Mesenchymal stem cell (in vitro differentiated cells and primary cell): ENCODE measurements around the gene PCYT2. TPM values are rescaled to one million over a fixed set of nuclear protein-coding genes. Genes with fewer than 3 reads are reported as not detected.

ENCODE experiments used
- DNase-seq: peaks from one replicate; pipeline ENCODE4 v3.0.0-alpha.2; 2013
- H2AFZ ChIP-seq: one replicate; pipeline ENCODE4 v1.6.1; 2013; ENCODE audit warnings: low read depth, mild to moderate bottlenecking, control low read depth, inconsistent platforms, low read length, moderate library complexity
- H2AK5ac ChIP-seq: 2 replicates; pipeline ENCODE4 v1.6.1; 2013; ENCODE audit warnings: low read length, moderate library complexity, mild to moderate bottlenecking, inconsistent platforms; ENCODE audit not compliant: severe bottlenecking
- H2BK120ac ChIP-seq: one replicate; pipeline ENCODE4 v1.6.1; 2013; ENCODE audit warnings: low read depth, mild to moderate bottlenecking, inconsistent platforms, low read length, moderate library complexity
- H2BK12ac ChIP-seq, 2 experiments: one replicate each; pipeline ENCODE4 v1.6.1; 2013; ENCODE audit warnings: inconsistent platforms in 2 of 2, low read length in 2 of 2, mild to moderate bottlenecking in 2 of 2, moderate library complexity in 2 of 2, control low read depth in 1 of 2
- H2BK15ac ChIP-seq: one replicate; pipeline ENCODE4 v1.6.1; 2013; ENCODE audit warnings: mild to moderate bottlenecking, low read depth, inconsistent platforms; ENCODE audit not compliant: poor library complexity, severe bottlenecking
- H2BK5ac ChIP-seq: 2 replicates; pipeline ENCODE4 v1.6.1; 2013; ENCODE audit warnings: low read depth, mild to moderate bottlenecking, low read length, control low read depth, inconsistent platforms; ENCODE audit not compliant: poor library complexity, severe bottlenecking
- H3K14ac ChIP-seq, 2 experiments: one replicate each; pipeline ENCODE4 v1.6.1; 2013; ENCODE audit warnings: inconsistent platforms in 2 of 2, low read length in 2 of 2, control low read depth in 1 of 2, mild to moderate bottlenecking in 1 of 2, moderate library complexity in 1 of 2
- H3K18ac ChIP-seq, 2 experiments: one replicate each; pipeline ENCODE4 v1.6.1; 2013; ENCODE audit warnings: inconsistent platforms in 2 of 2, low read length in 2 of 2, control low read depth in 1 of 2, low read depth in 1 of 2, mild to moderate bottlenecking in 1 of 2
- H3K23ac ChIP-seq, 2 experiments: one replicate each; pipeline ENCODE4 v1.6.1; 2013; ENCODE audit warnings: inconsistent platforms in 2 of 2, low read length in 2 of 2, mild to moderate bottlenecking in 2 of 2, moderate library complexity in 2 of 2, control low read depth in 1 of 2
- H3K27ac ChIP-seq: 2 replicates; pipeline ENCODE4 v1.5.1; 2013; ENCODE audit warnings: mild to moderate bottlenecking, moderate library complexity, low read length, control low read depth, inconsistent platforms; ENCODE audit not compliant: poor library complexity, severe bottlenecking
- H3K27me3 ChIP-seq, 2 experiments: 2 replicates each; pipeline versions ENCODE4 v1.6.1 to v1.7.0; 2013; ENCODE audit warnings: low read length in 2 of 2, mild to moderate bottlenecking in 2 of 2, moderate library complexity in 2 of 2, control low read depth in 1 of 2, inconsistent platforms in 1 of 2; ENCODE audit not compliant: control insufficient read depth in 1 of 2, insufficient read depth in 1 of 2
- H3K36me3 ChIP-seq, 2 experiments: 2 replicates each; pipeline versions ENCODE4 v1.6.1 to v1.7.0; 2013; ENCODE audit warnings: low read length in 2 of 2, control low read depth in 1 of 2, inconsistent platforms in 1 of 2, low read depth in 1 of 2, mild to moderate bottlenecking in 1 of 2; ENCODE audit not compliant: insufficient read depth in 2 of 2, control insufficient read depth in 1 of 2
- H3K4ac ChIP-seq, 2 experiments: one replicate each; pipeline ENCODE4 v1.6.1; 2013; ENCODE audit warnings: inconsistent platforms in 2 of 2, low read length in 2 of 2, mild to moderate bottlenecking in 2 of 2, moderate library complexity in 2 of 2, control low read depth in 1 of 2, low read depth in 1 of 2
- H3K4me1 ChIP-seq: 2 replicates; pipeline ENCODE4 v1.6.1; 2013; ENCODE audit warnings: low read depth, low read length, control low read depth; ENCODE audit not compliant: control insufficient read depth, insufficient read depth
- H3K4me2 ChIP-seq: 2 replicates; pipeline ENCODE4 v1.6.1; 2013; ENCODE audit warnings: low read length, mild to moderate bottlenecking, inconsistent platforms; ENCODE audit not compliant: poor library complexity, severe bottlenecking
- H3K4me3 ChIP-seq, 2 experiments: 2 replicates each; pipeline versions ENCODE4 v1.5.1 to v1.7.0; 2013; ENCODE audit warnings: low read length in 2 of 2, mild to moderate bottlenecking in 2 of 2, control low read depth in 1 of 2, low read depth in 1 of 2; ENCODE audit not compliant: insufficient read depth in 1 of 2
- H3K79me1 ChIP-seq: replicated peaks from 2 replicates; pipeline ENCODE4 v1.6.1; 2013; ENCODE audit warnings: mild to moderate bottlenecking, control low read depth, low read length, inconsistent platforms; ENCODE audit not compliant: poor library complexity, severe bottlenecking
- H3K9ac ChIP-seq: 2 replicates; pipeline ENCODE4 v1.7.0; 2013; ENCODE audit warnings: mild to moderate bottlenecking, low read length, moderate library complexity
- H3K9me3 ChIP-seq: 2 replicates; pipeline ENCODE4 v1.7.0; 2013; ENCODE audit warnings: mild to moderate bottlenecking, low read length; ENCODE audit not compliant: control insufficient read depth
- H4K8ac ChIP-seq: one replicate; pipeline ENCODE4 v1.6.1; 2013; ENCODE audit warnings: inconsistent platforms, mild to moderate bottlenecking, low read length, moderate library complexity
- H4K91ac ChIP-seq: one replicate; pipeline ENCODE4 v1.6.1; 2013; ENCODE audit warnings: mild to moderate bottlenecking, low read length, inconsistent platforms
- WGBS: methylation state at CpG from one replicate; pipeline ENCODE4 v1.1.7; 2013; ENCODE audit warnings: mixed read lengths; 5-methylcytosine and 5-hydroxymethylcytosine counted together
- polyA plus RNA-seq, 2 experiments: library from polyadenylated mRNA; stranded (reverse); fragments of 200-250 nt; gene quantifications; one replicate each; pipeline ENCODE4 v1.2.3, GENCODE V29; 2013

The PCYT2 gene
- polyA plus RNA-seq (2013, experiment 1 of 2): 50.1 TPM
- polyA plus RNA-seq (2013, experiment 2 of 2): 48.6 TPM

DNA sequence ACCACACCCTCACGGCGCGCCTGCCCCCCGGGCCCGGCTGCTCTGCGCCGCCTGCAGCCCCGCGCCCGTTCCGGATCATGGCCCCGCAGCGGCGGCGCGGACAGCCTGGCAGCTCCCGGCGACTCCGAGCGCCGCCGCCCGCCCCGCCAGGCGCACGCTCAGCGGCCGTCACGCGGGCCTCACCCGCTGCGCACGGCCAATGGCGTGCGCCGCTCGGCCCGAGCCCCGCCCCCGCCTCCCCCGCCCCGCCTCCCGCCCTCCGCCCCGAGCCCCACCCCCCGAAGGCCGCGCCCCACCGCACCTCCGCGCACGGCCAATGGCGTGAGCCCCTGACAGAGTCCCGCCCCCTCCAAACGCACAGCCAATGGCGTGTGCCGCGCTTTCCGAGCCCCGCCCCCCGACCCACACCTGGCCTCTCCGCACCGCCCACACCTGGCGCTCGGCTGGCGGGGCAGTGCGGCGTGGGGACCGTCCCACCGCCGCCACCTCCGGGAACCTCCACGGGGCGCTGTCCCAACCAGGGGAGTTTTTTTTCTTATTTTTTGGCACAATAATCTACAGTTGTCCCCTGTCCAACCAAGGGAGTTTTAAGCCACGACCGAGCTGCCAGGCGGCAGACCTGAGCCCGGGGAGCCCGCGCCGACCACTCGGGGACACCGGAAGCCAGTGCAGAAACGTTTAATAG, at the start of gene PCYT2:
Gene PCYT2, minus strand, starts transcription at position 123 of the 685 bp plus-strand sequence. Its CDS starts 44 bp downstream, at position 79.
- peak within 1 kb of the TSS in 1 of 2 experiments; percentile 81 for H3K14ac ChIP-seq
- no peaks in the 10 kb centered on the region for H3K27me3 ChIP-seq
- H3K9ac ChIP-seq: peak within 1 kb of the TSS; percentile 89
- peak within 1 kb of the TSS; percentile 7 for H4K91ac ChIP-seq
- peak within 1 kb of the TSS; percentile 94 for H3K4me2 ChIP-seq
- H3K27ac ChIP-seq: no peak within 1 kb of the TSS
- H3K79me1 ChIP-seq: peaks cover 40% of the 10 kb centered on the region
- H3K23ac ChIP-seq: peak within 1 kb of the TSS in 1 of 2 experiments; percentile 94
- H2AK5ac ChIP-seq: no peak within 1 kb of the TSS
- no peak within 1 kb of the TSS for H2BK15ac ChIP-seq
- H3K9me3 ChIP-seq: no peaks in the 10 kb centered on the region
- 25% methylated on average over 29 of the region's 84 CpGs for WGBS
- peak within 1 kb of the TSS; percentile 75 to 89 for H3K4me3 ChIP-seq
- H2BK120ac ChIP-seq: no peak within 1 kb of the TSS
- no peak within 1 kb of the TSS for H4K8ac ChIP-seq
- no peak within 1 kb of the TSS for H2BK5ac ChIP-seq
- DNase-seq: peak; percentile 84
- H3K4ac ChIP-seq: peak within 1 kb of the TSS; percentile 15 to 61
- peak within 1 kb of the TSS in 1 of 2 experiments; percentile 19 for H2BK12ac ChIP-seq
- peak within 1 kb of the TSS; percentile 21 for H2AFZ ChIP-seq
- H3K4me1 ChIP-seq: peaks cover 18% of the 10 kb centered on the region
- H3K18ac ChIP-seq: peak within 1 kb of the TSS; percentile 57 to 76
- peaks cover 62 to 73% of the 10 kb centered on the region in 2 experiments for H3K36me3 ChIP-seq

- Histone ChIP-seq H4K8ac (peak overlapping the region; percentile 64), H3K36me3 (no peaks in the 10 kb centered on the region), H3K79me1 (no peaks in the 10 kb centered on the region), H3K4me2 (peak overlapping the region; percentile 91), H3K9ac (no peak overlapping the region), H3K4ac (no peak overlapping the region), H2AK5ac (no peak overlapping the region), H2BK12ac (peak overlapping the region in 1 of 2 experiments; percentile 47), H4K91ac (no peak overlapping the region), H3K4me3 (peak overlapping the region in 1 of 2 experiments; percentile 52), H2BK15ac (no peak overlapping the region), H3K27me3 (peaks cover 41 to 79% of the 10 kb centered on the region in 2 experiments), H3K9me3 (no peaks in the 10 kb centered on the region), H3K14ac (no peak overlapping the region), H2BK120ac (no peak overlapping the region), H2AFZ (no peak overlapping the region), H3K27ac (no peak overlapping the region), H3K18ac (peak overlapping the region in 1 of 2 experiments; percentile 41), H3K4me1 (peaks cover 28% of the 10 kb centered on the region), H2BK5ac (no peak overlapping the region), H3K23ac (peak overlapping the region in 1 of 2 experiments; percentile 17)
- DNase-seq: no peak
- WGBS: 8% methylated on average over 75 of the region's 98 CpGs
Measured at GRCh38 chr17:81960130-81960958, 49.1 kb upstream of the PCYT2 start.

GRCh38 chr17:81959362-81960129, 48.3 kb upstream of the PCYT2 start:
- no peak overlapping the region for H3K9ac ChIP-seq
- 9% methylated on average over 52 of the region's 112 CpGs for WGBS

More at GRCh38 chr17:81959362-81960129, 48.3 kb upstream of the PCYT2 start:
- H3K79me1 ChIP-seq: no peaks in the 10 kb centered on the region
- peak; percentile 49 for DNase-seq
- H2AK5ac ChIP-seq: no peak overlapping the region
- no peak overlapping the region for H2BK120ac ChIP-seq
- H3K9me3 ChIP-seq: no peaks in the 10 kb centered on the region
- no peak overlapping the region for H2BK15ac ChIP-seq
- H2AFZ ChIP-seq: no peak overlapping the region
- H3K4me3 ChIP-seq: peak overlapping the region in 1 of 2 experiments; percentile 52
- H2BK5ac ChIP-seq: no peak overlapping the region
- H3K4me1 ChIP-seq: peaks cover 30% of the 10 kb centered on the region
- no peak overlapping the region for H4K8ac ChIP-seq
- no peak overlapping the region for H3K14ac ChIP-seq
- no peak overlapping the region for H3K4ac ChIP-seq
- H3K18ac ChIP-seq: peak overlapping the region in 1 of 2 experiments; percentile 41
- peak overlapping the region; percentile 91 for H3K4me2 ChIP-seq
- H3K36me3 ChIP-seq: no peaks in the 10 kb centered on the region
- no peak overlapping the region for H3K27ac ChIP-seq
- H2BK12ac ChIP-seq: no peak overlapping the region
- H3K27me3 ChIP-seq: peaks cover 41 to 80% of the 10 kb centered on the region in 2 experiments
- no peak overlapping the region for H3K23ac ChIP-seq
- no peak overlapping the region for H4K91ac ChIP-seq
